ENCODE measurements around the gene RIPPLY2. TPM values are rescaled to one million over a fixed set of nuclear protein-coding genes. Genes with fewer than 3 reads are reported as not detected.
"Not testable (repeated sequence)": the region's sequence is repeated elsewhere in the genome, so short reads cannot be mapped to it uniquely, and the experiment has no call there.

Gene RIPPLY2
- total RNA-seq, 4 donors from 2014 or later, result not detected

DNA sequence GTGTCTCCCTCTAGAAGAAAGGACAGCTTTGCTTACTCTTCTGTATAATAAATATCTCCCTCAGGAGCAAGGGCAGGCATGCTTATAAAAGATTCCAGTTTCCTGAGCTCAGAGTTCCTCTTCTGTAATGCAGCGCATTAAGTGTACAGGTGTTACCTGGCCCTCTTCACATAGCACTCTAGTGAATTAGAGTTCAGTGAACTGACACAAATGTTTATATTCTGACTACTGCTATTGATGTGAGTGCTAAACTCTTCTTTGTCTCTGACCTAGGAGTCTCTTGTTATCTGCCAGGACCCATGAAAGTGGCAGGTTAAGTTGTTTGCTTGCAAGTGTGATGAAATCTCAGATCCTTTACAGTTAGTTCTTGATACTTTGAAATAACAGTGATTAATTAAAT is 39.9 kb downstream of the RIPPLY2 start:
- DNase-seq (ENCODE audit: low spot score), result no peak
- TF ChIP-seq, protein P1, sequence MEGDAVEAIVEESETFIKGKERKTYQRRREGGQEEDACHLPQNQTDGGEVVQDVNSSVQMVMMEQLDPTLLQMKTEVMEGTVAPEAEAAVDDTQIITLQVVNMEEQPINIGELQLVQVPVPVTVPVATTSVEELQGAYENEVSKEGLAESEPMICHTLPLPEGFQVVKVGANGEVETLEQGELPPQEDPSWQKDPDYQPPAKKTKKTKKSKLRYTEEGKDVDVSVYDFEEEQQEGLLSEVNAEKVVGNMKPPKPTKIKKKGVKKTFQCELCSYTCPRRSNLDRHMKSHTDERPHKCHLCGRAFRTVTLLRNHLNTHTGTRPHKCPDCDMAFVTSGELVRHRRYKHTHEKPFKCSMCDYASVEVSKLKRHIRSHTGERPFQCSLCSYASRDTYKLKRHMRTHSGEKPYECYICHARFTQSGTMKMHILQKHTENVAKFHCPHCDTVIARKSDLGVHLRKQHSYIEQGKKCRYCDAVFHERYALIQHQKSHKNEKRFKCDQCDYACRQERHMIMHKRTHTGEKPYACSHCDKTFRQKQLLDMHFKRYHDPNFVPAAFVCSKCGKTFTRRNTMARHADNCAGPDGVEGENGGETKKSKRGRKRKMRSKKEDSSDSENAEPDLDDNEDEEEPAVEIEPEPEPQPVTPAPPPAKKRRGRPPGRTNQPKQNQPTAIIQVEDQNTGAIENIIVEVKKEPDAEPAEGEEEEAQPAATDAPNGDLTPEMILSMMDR (IDR thresholded peaks at IDR 0.05), result no peak
- ATAC-seq (ENCODE audit: low FRiP score), result no peak

DNA sequence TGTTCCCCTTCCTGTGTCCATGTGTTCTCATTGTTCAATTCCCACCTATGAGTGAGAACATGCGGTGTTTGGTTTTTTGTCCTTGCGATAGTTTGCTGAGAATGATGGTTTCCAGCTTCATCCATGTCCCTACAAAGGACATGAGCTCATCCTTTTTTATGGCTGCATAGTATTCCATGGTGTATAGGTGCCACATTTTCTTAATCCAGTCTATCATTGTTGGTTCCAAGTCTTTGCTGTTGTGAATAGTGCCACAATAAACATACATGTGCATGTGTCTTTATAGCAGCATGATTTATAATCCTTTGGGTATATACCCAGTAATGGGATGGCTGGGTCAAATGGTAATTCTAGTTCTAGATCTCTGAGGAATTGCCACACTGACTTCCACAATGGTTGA is 43.9 kb downstream of the RIPPLY2 start:
- not testable (repeated sequence) for DNase-seq (ENCODE audit: low spot score); ATAC-seq (ENCODE audit: low FRiP score)

DNA sequence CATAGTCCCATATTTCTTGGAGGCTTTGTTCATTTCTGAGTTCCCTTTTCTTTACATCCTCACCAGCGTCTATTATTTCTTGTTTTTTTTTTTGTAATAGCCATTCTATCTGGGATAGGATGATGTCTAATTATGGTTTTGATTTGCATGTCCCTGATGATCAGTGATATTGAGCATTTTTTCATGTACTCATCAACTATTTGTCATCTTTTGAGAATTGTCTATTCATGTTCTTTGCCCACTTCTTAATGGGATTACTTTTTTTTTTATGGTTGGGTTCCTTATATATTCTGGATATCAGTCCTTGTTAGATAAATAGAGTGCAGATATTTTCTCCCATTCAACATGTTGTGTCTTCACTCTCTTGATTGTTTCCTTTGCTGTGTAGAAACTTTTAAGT is 48.5 kb downstream of the RIPPLY2 start:
- TF ChIP-seq, protein P1 (IDR thresholded peaks at IDR 0.05), result no peak
- ATAC-seq (ENCODE audit: low FRiP score) (no peak), DNase-seq (ENCODE audit: low spot score) (no peak)

DNA sequence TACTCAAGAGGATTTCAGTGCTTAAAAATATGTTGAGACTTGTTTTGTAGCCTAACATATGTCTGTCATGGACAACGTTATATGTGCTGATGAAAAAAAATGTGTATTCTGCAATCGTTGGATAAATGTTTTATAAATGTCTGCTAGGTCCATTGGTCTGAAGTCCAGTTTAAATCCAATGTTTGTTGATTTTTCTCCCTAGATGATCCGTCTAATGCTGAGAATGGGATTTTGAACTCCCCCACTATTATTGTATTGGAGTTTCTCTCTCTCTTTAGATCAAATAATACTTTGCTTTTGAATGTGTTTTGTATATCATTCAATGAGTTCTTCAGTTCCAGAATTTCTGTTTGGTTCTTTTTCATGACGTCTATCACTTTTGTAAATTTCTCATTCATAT is 51.2 kb downstream of the RIPPLY2 start:
- TF ChIP-seq, protein P1 (IDR thresholded peaks at IDR 0.05), result no peak
- no peak for ATAC-seq (ENCODE audit: low FRiP score)
- no peak for DNase-seq (ENCODE audit: low spot score)

DNA sequence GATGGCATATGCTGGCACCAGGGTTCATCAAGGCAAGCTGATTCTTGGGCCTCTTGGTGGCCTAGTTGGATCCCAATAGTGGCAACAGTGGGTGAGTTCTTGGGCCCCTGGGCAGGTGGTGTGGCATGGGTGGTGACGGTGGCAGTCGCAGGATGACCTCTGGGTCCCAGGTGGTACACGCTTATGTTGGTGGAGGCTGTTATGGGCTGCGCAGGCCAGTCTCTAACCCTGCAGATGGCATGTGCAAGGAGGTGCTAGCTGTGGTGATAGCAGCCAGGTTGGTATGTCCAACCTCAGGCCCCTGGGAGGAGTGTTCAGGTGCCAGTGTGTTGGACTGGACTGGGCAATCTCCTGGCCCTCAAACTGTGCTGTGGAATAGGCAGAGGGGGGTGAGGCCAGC is 52.5 kb downstream of the RIPPLY2 start:
- ATAC-seq (ENCODE audit: low FRiP score) (no peak), DNase-seq (ENCODE audit: low spot score) (no peak)
- TF ChIP-seq, protein P1 (IDR thresholded peaks at IDR 0.05), result no peak

Other genes starting within 250 kb of the RIPPLY2 start
- 1 to 10 TPM in 1 of 4 donors, under 1 TPM in 2, not detected in 1; 0.13 to 1.6 (median 0.28) TPM for gene SNAP91, start 144.3 kb upstream of the RIPPLY2 start, total RNA-seq
- gene CYB5R4, start 6.3 kb downstream of the RIPPLY2 start, total RNA-seq, result 10 to 100 TPM in 2 of 4 donors, 1 to 10 TPM in 2; 7.2 to 12.8 (median 10.7) TPM
- gene MRAP2, start 180.4 kb downstream of the RIPPLY2 start, total RNA-seq, result under 1 TPM in 2 of 4 donors, not detected in 2; 0.19 to 0.47 TPM

Data from omental fat pad (tissue), 4 donors.